ENCODE data around the gene RNF144A. TPM values are rescaled to one million over a fixed set of nuclear protein-coding genes. Genes with fewer than 3 reads are reported as not detected.

Gene RNF144A
- polyA plus RNA-seq, 1 experiment, result 0.24 TPM

- Histone ChIP-seq H3K4me3 (ENCODE audit: low read depth, low read length) (no peak overlapping the region), H3K27ac (ENCODE audit: low read depth, low read length) (no peak overlapping the region), H3K9me3 (ENCODE audit: control insufficient read depth, insufficient read depth, low read length) (no peaks in the 10 kb centered on the region; the same call in 1 of the 2 replicates), H3K27me3 (ENCODE audit: control insufficient read depth, insufficient read depth, low read length) (no peaks in the 10 kb centered on the region)
- no peak for DNase-seq (ENCODE audit: low read depth, low spot score)
- TF ChIP-seq CTCF (IDR thresholded peaks at IDR 0.05; ENCODE audit: low read depth, low read length), result no peak
- CTCF ChIA-PET, result interaction anchor here (0.6 kb wide), 1 partner anchor 105 kb away, joined by 3 read pairs; no protein-coding TSS in a partner anchor
- POLR2A ChIA-PET, result no interaction called here
Observed at GRCh38 chr2:7017671-7018281, 100.6 kb downstream of the RNF144A start.

- no peak overlapping the region for H3K27ac ChIP-seq (ENCODE audit: low read depth, low read length)
- no peaks in the 10 kb centered on the region for H3K27me3 ChIP-seq (ENCODE audit: control insufficient read depth, insufficient read depth, low read length)
- ChIA-PET CTCF (interaction anchor here (1.0 kb wide), 1 partner anchor 26 kb away, joined by 3 read pairs; no protein-coding TSS in a partner anchor), POLR2A (no interaction called here)
- no peaks in the 10 kb centered on the region; the same call in 1 of the 2 replicates for H3K9me3 ChIP-seq (ENCODE audit: control insufficient read depth, insufficient read depth, low read length)
- no peak for TF ChIP-seq CTCF (IDR thresholded peaks at IDR 0.05; ENCODE audit: low read depth, low read length)
- no peak for DNase-seq (ENCODE audit: low read depth, low spot score)
- no peak overlapping the region for H3K4me3 ChIP-seq (ENCODE audit: low read depth, low read length)
Observed at GRCh38 chr2:7018282-7018701, 101.1 kb downstream of the RNF144A start.

- no peak for TF ChIP-seq CTCF (IDR thresholded peaks at IDR 0.05; ENCODE audit: low read depth, low read length)
- ChIA-PET CTCF (interaction anchor here (1.0 kb wide), 1 partner anchor 26 kb away, joined by 3 read pairs; no protein-coding TSS in a partner anchor), POLR2A (no interaction called here)
- Histone ChIP-seq H3K27me3 (ENCODE audit: control insufficient read depth, insufficient read depth, low read length) (no peaks in the 10 kb centered on the region), H3K4me3 (ENCODE audit: low read depth, low read length) (no peak overlapping the region), H3K9me3 (ENCODE audit: control insufficient read depth, insufficient read depth, low read length) (no peaks in the 10 kb centered on the region; the same call in 1 of the 2 replicates), H3K27ac (ENCODE audit: low read depth, low read length) (no peak overlapping the region)
- no peak for DNase-seq (ENCODE audit: low read depth, low spot score)
Observed at GRCh38 chr2:7018767-7019166, 101.6 kb downstream of the RNF144A start.

GRCh38 chr2:7019191-7019590 is 102.0 kb downstream of the RNF144A start:
- no peak for DNase-seq (ENCODE audit: low read depth, low spot score)
- no peaks in the 10 kb centered on the region; the same call in 1 of the 2 replicates for H3K9me3 ChIP-seq (ENCODE audit: control insufficient read depth, insufficient read depth, low read length)
- POLR2A ChIA-PET, result no interaction called here
- CTCF ChIA-PET, result interaction anchor here (1.0 kb wide), 1 partner anchor 25 kb away, joined by 3 read pairs; no protein-coding TSS in a partner anchor
- no peak overlapping the region for H3K4me3 ChIP-seq (ENCODE audit: low read depth, low read length)
- TF ChIP-seq CTCF (IDR thresholded peaks at IDR 0.05; ENCODE audit: low read depth, low read length), result no peak
- H3K27me3 ChIP-seq (ENCODE audit: control insufficient read depth, insufficient read depth, low read length), result no peaks in the 10 kb centered on the region
- H3K27ac ChIP-seq (ENCODE audit: low read depth, low read length), result no peak overlapping the region

- Histone ChIP-seq H3K27me3 (ENCODE audit: control insufficient read depth, insufficient read depth, low read length) (no peaks in the 10 kb centered on the region), H3K27ac (ENCODE audit: low read depth, low read length) (no peak overlapping the region), H3K9me3 (ENCODE audit: control insufficient read depth, insufficient read depth, low read length) (no peaks in the 10 kb centered on the region; the same call in 1 of the 2 replicates), H3K4me3 (ENCODE audit: low read depth, low read length) (no peak overlapping the region)
- ChIA-PET CTCF (no interaction called here), POLR2A (no interaction called here)
- DNase-seq (ENCODE audit: low read depth, low spot score), result no peak
- no peak for TF ChIP-seq CTCF (IDR thresholded peaks at IDR 0.05; ENCODE audit: low read depth, low read length)
Observed at GRCh38 chr2:7020059-7020458, 102.8 kb downstream of the RNF144A start.
